Cardiac muscle cell (in vitro differentiated cells and primary cell): ENCODE data around the gene YEATS2. TPM values are rescaled to one million over a fixed set of nuclear protein-coding genes. Genes with fewer than 3 reads are reported as not detected.

ENCODE experiments used
- DNase-seq, 2 donors: peaks; one replicate each; pipeline versions ENCODE4 v3.0.0 to v3.0.0-alpha.2; 2010 to 2017; ENCODE audit warnings: low read depth in 1 of 2, low spot score in 1 of 2
- H3K27ac ChIP-seq: fragments of 200-600 bp; sonication (generic); 2 replicates; pipeline ENCODE4 v1.5.1; 2016
- H3K27me3 ChIP-seq: fragments of 200-600 bp; sonication (generic); 2 replicates; pipeline ENCODE4 v1.6.0; 2016; ENCODE audit warnings: control low read depth
- H3K36me3 ChIP-seq: fragments of 200-600 bp; sonication (generic); 2 replicates; pipeline ENCODE4 v1.5.1; 2016; ENCODE audit warnings: control low read depth
- H3K4me1 ChIP-seq: fragments of 200-600 bp; sonication (generic); 2 replicates; pipeline ENCODE4 v1.8.1; 2017; ENCODE audit warnings: low read depth, mild to moderate bottlenecking, mixed run types
- H3K4me3 ChIP-seq: fragments of 200-600 bp; sonication (generic); 2 replicates; pipeline ENCODE4 v1.5.1; 2016; ENCODE audit warnings: mild to moderate bottlenecking
- H3K9me3 ChIP-seq: fragments of 200-600 bp; sonication (generic); 2 replicates; pipeline ENCODE4 v1.5.1; 2017; ENCODE audit warnings: low read depth, mild to moderate bottlenecking, control low read depth
- polyA plus RNA-seq: library from polyadenylated mRNA; unstranded; fragments of >200 nt; fragmentation: Nextera tagmentation; extraction: Ambion mirVana; gene quantifications from 2 replicates; pipeline ENCODE4 v1.2.1, GENCODE V29; 2016
- total RNA-seq: library from RNA; depleted of rRNA; stranded (reverse); fragments of >200 nt; gene quantifications from 2 replicates; pipeline ENCODE4 v1.2.3, GENCODE V29; 2016
- TF ChIP-seq, protein P1 (sequence below): IDR thresholded peaks from 2 replicates; pipeline ENCODE4 v1.5.1; 2012; ENCODE audit warnings: low read depth, mild to moderate bottlenecking, low read length

YEATS2 gene
- total and polyA plus RNA-seq, 2 experiments from 2014 or later: 15.7 to 34.9 TPM

- no peak overlapping the region for H3K4me3 ChIP-seq
- no peaks in the 10 kb centered on the region for H3K4me1 ChIP-seq
- no peaks in the 10 kb centered on the region for H3K27me3 ChIP-seq
- TF ChIP-seq, protein P1, sequence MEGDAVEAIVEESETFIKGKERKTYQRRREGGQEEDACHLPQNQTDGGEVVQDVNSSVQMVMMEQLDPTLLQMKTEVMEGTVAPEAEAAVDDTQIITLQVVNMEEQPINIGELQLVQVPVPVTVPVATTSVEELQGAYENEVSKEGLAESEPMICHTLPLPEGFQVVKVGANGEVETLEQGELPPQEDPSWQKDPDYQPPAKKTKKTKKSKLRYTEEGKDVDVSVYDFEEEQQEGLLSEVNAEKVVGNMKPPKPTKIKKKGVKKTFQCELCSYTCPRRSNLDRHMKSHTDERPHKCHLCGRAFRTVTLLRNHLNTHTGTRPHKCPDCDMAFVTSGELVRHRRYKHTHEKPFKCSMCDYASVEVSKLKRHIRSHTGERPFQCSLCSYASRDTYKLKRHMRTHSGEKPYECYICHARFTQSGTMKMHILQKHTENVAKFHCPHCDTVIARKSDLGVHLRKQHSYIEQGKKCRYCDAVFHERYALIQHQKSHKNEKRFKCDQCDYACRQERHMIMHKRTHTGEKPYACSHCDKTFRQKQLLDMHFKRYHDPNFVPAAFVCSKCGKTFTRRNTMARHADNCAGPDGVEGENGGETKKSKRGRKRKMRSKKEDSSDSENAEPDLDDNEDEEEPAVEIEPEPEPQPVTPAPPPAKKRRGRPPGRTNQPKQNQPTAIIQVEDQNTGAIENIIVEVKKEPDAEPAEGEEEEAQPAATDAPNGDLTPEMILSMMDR: no peak
- no peak overlapping the region for H3K27ac ChIP-seq
- peaks cover 21% of the 10 kb centered on the region for H3K36me3 ChIP-seq
- H3K9me3 ChIP-seq: no peaks in the 10 kb centered on the region
- no peak for DNase-seq
Observed at GRCh38 chr3:183814240-183814639, 116.6 kb downstream of the YEATS2 start.

DNA sequence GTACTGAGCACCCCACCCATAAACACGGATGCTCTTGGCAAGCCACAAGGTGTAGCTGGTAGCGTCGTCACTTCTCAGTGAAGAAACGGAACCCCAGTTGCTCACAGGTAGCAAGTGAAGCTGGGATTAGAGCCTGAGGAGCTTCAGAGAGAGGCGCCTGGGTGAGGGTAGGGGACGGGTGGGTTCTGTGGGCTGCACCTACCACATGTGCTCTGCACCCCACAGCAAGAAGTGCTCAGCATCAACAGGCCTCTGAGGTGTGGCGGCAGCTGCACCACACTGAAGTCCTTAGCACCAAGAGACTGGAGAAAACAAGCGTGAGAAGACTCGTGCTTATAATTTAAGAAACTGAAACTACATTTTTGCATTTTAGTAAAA lies 118.0 kb downstream of the YEATS2 start:
- H3K4me1 ChIP-seq: no peaks in the 10 kb centered on the region
- no peaks in the 10 kb centered on the region for H3K9me3 ChIP-seq
- TF ChIP-seq, protein P1: no peak
- H3K36me3 ChIP-seq: peaks cover 16% of the 10 kb centered on the region
- no peak for DNase-seq
- H3K27ac ChIP-seq: no peak overlapping the region
- H3K27me3 ChIP-seq: no peaks in the 10 kb centered on the region
- no peak overlapping the region for H3K4me3 ChIP-seq

- no peaks in the 10 kb centered on the region for H3K4me1 ChIP-seq
- H3K9me3 ChIP-seq: no peaks in the 10 kb centered on the region
- no peak for DNase-seq
- H3K4me3 ChIP-seq: no peak overlapping the region
- peaks cover 12% of the 10 kb centered on the region for H3K36me3 ChIP-seq
- no peak overlapping the region for H3K27ac ChIP-seq
- no peaks in the 10 kb centered on the region for H3K27me3 ChIP-seq
- TF ChIP-seq, protein P1: no peak
Observed at GRCh38 chr3:183815951-183816475, 118.4 kb downstream of the YEATS2 start.

DNA sequence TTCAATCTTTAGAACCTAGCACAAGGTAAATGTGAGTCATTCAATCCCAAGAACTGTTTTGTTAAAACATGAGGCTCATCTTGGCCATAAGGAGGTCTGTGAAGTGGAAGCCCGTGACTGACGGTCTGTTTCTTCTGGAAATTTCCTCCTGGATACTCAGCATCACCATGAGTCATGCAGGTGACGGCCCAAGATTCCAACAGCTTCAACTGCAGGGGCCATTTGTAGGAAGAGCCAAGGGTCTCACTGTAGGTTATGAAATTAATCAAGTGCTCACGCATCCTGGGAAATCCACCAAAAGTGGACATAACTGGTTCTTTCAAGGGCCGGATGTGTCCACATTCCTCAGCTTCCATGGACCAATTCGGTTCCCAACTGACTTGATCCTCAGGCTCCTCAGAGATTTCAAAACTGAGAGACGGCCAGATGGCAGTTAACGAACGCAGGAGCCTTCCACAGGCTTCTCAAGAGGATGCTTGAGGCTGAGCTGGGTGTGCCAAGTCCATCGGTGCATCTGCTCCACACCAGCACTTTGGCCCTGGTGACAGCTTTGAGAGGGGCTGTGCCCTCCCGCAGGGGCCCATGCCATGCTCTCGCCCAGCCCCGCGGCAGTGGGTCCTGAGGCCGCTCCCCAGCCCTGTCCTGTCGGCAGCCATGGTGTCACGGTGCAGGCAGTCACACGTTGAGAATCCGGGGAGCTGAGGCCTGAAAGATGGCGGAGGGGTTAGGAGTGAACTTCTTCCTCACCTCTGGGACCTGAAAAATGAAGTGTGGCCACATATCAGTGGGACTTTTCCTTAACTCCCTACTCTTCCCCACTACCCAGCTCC lies 119.3 kb downstream of the YEATS2 start:
- TF ChIP-seq, protein P1: no peak

DNA sequence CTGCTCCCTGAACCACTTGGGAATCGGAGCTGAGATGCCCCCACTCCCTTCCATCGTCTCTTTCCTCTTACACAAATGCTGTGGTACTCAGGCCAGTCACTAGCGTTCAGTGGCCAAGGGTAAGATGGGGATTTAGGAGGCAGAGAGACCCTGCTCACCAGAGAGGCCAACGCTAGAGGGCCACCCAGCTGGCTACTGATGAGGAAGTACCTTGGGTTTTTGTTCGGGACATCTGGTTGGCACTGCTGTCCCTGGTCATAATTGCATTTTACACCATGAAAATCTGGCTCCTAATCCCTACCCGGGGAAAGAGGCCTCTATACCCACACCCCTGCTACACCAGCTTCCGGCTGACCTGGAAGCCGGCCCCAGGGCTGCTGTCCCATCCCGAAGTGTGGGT lies 120.0 kb downstream of the YEATS2 start:
- DNase-seq: no peak
- Histone ChIP-seq H3K4me3 (no peak overlapping the region), H3K27me3 (no peaks in the 10 kb centered on the region), H3K36me3 (peaks cover 4% of the 10 kb centered on the region), H3K4me1 (no peaks in the 10 kb centered on the region), H3K27ac (no peak overlapping the region), H3K9me3 (no peaks in the 10 kb centered on the region)
- TF ChIP-seq, protein P1: no peak

More for the DNA sequence above, 119.3 kb downstream of the YEATS2 start:
- Histone ChIP-seq H3K36me3 (peaks cover 6% of the 10 kb centered on the region), H3K27me3 (no peaks in the 10 kb centered on the region), H3K4me3 (no peak overlapping the region), H3K9me3 (no peaks in the 10 kb centered on the region), H3K27ac (no peak overlapping the region), H3K4me1 (no peaks in the 10 kb centered on the region)
- peak in 1 of 2 donors; percentile 8 for DNase-seq
